HEK293 (cell line): Measurements from ENCODE around the gene ABCA5.
"Not testable (repeated sequence)": the region's sequence is repeated elsewhere in the genome, so short reads cannot be mapped to it uniquely, and the experiment has no call there.

Experiments used
- CTCF ChIA-PET: fragments of 350-600 bp; formaldehyde crosslinking; extraction: SDS; loops from one replicate; lab custom pipeline; 2021; ENCODE audit warnings: antibody characterized with exemption; lab: Yijun Ruan, JAX
- POLR2A ChIA-PET: fragments of 300-600 bp; formaldehyde crosslinking; extraction: SDS; loops from one replicate; lab custom pipeline; 2020; ENCODE audit warnings: antibody characterized with exemption, inconsistent platforms; lab: Yijun Ruan, JAX
- H3K27ac ChIP-seq: fragments of 200-500 bp; sonication (Bioruptor generic); 2 replicates; pipeline ENCODE4 v1.5.1; 2014; ENCODE audit warnings: low read depth, low read length, control low read depth, inconsistent platforms; ENCODE audit errors: extremely low read depth
- H3K36me3 ChIP-seq, 2 experiments: fragments of 200-500 bp in 1 of 2; sonication (Bioruptor generic) in 1 of 2; 1 replicate in 1 of 2; 2 replicates in 1 of 2; pipeline ENCODE4 v1.5.1; 2014 to 2017; ENCODE audit warnings: inconsistent platforms in 2 of 2, low read length in 2 of 2; ENCODE audit not compliant: control insufficient read depth in 2 of 2, insufficient read depth in 1 of 2
- H3K4me1 ChIP-seq: fragments of 200-500 bp; sonication (Bioruptor generic); 2 replicates; pipeline ENCODE4 v1.5.1; 2014; ENCODE audit warnings: mild to moderate bottlenecking, low read length, inconsistent platforms; ENCODE audit not compliant: control insufficient read depth, insufficient read depth
- H3K4me3 ChIP-seq: 2 replicates; pipeline ENCODE4 v1.5.1; 2011; ENCODE audit warnings: low read depth, mild to moderate bottlenecking, control low read depth, low read length, moderate library complexity
- H3K9me3 ChIP-seq: fragments of 200-500 bp; sonication (Bioruptor generic); 2 replicates; pipeline ENCODE4 v1.5.1; 2014; ENCODE audit warnings: low read depth, low read length, inconsistent platforms; ENCODE audit not compliant: control insufficient read depth, insufficient read depth
- AEBP2 ChIP-seq: fragments of 450-650 bp; formaldehyde crosslinking; IDR thresholded peaks from 2 replicates; pipeline ENCODE4 v1.5.1; 2016; ENCODE audit warnings: missing biosample characterization, missing genetic modification characterization, borderline replicate concordance
- HIC1 ChIP-seq: fragments of 450-650 bp; formaldehyde crosslinking; IDR thresholded peaks from 2 replicates; pipeline ENCODE4 v1.5.1; 2016; ENCODE audit warnings: missing biosample characterization, missing genetic modification characterization
- KLF10 ChIP-seq: fragments of 450-650 bp; IDR thresholded peaks from 2 replicates; pipeline ENCODE4 v1.5.1; 2018; ENCODE audit warnings: missing biosample characterization, mild to moderate bottlenecking, missing genetic modification characterization
- MEIS1 ChIP-seq: sonication (generic); formaldehyde crosslinking; IDR thresholded peaks from 2 replicates; pipeline ENCODE4 v1.8.1; 2022; ENCODE audit warnings: missing genetic modification reagents, mild to moderate bottlenecking, borderline replicate concordance
- SP7 ChIP-seq: fragments of 450-650 bp; formaldehyde crosslinking; IDR thresholded peaks from 2 replicates; pipeline ENCODE4 v1.5.1; 2016; ENCODE audit warnings: missing biosample characterization, missing genetic modification characterization
- ZBTB21 ChIP-seq: fragments of 450-650 bp; formaldehyde crosslinking; IDR thresholded peaks from 2 replicates; pipeline ENCODE4 v1.5.1; 2017; ENCODE audit warnings: missing biosample characterization, missing genetic modification characterization
- ZFP69B ChIP-seq: fragments of 450-650 bp; formaldehyde crosslinking; IDR thresholded peaks from 2 replicates; pipeline ENCODE4 v1.5.1; 2016; ENCODE audit warnings: missing biosample characterization, missing genetic modification characterization
- ZIC2 ChIP-seq: fragments of 450-650 bp; formaldehyde crosslinking; IDR thresholded peaks from 2 replicates; pipeline ENCODE4 v1.5.1; 2016; ENCODE audit warnings: missing biosample characterization, missing genetic modification characterization
- ZNF114 ChIP-seq: fragments of 450-650 bp; formaldehyde crosslinking; IDR thresholded peaks from 2 replicates; pipeline ENCODE4 v1.5.0; 2017; ENCODE audit warnings: missing biosample characterization, missing genetic modification characterization
- ZNF26 ChIP-seq: fragments of 450-650 bp; formaldehyde crosslinking; IDR thresholded peaks from 2 replicates; pipeline ENCODE4 v1.5.1; 2016; ENCODE audit warnings: missing biosample characterization, missing genetic modification characterization
- ZNF362 ChIP-seq: fragments of 450-650 bp; formaldehyde crosslinking; IDR thresholded peaks from 2 replicates; pipeline ENCODE4 v1.5.1; 2016; ENCODE audit warnings: missing biosample characterization, missing genetic modification characterization
- ZNF391 ChIP-seq: fragments of 450-650 bp; formaldehyde crosslinking; IDR thresholded peaks from 2 replicates; pipeline ENCODE4 v1.5.1; 2016; ENCODE audit warnings: low read depth, missing biosample characterization, missing genetic modification characterization, borderline replicate concordance
- ZNF514 ChIP-seq: fragments of 450-650 bp; formaldehyde crosslinking; IDR thresholded peaks from 2 replicates; pipeline ENCODE4 v1.5.1; 2016; ENCODE audit warnings: missing biosample characterization, missing genetic modification characterization
- ZNF558 ChIP-seq: fragments of 450-650 bp; formaldehyde crosslinking; IDR thresholded peaks from 2 replicates; pipeline ENCODE4 v1.5.1; 2016; ENCODE audit warnings: missing biosample characterization, missing genetic modification characterization
- ZNF580 ChIP-seq: fragments of 450-650 bp; formaldehyde crosslinking; IDR thresholded peaks from 2 replicates; pipeline ENCODE4 v1.5.1; 2016; ENCODE audit warnings: missing biosample characterization, missing genetic modification characterization
- ZNF596 ChIP-seq: fragments of 450-650 bp; IDR thresholded peaks from 2 replicates; pipeline ENCODE4 v1.5.0; 2018; ENCODE audit warnings: missing biosample characterization, mild to moderate bottlenecking, missing genetic modification characterization, moderate library complexity
- ZNF621 ChIP-seq: fragments of 450-650 bp; formaldehyde crosslinking; IDR thresholded peaks from 2 replicates; pipeline ENCODE4 v1.5.1; 2017; ENCODE audit warnings: missing biosample characterization, missing genetic modification characterization
- ZNF624 ChIP-seq: fragments of 450-650 bp; formaldehyde crosslinking; IDR thresholded peaks from 2 replicates; pipeline ENCODE4 v1.5.1; 2017; ENCODE audit warnings: missing biosample characterization, missing genetic modification characterization
- ZNF76 ChIP-seq: fragments of 450-650 bp; formaldehyde crosslinking; IDR thresholded peaks from 2 replicates; pipeline ENCODE4; 2016; ENCODE audit warnings: low read depth, missing biosample characterization, missing genetic modification characterization, borderline replicate concordance
- ZSCAN5A ChIP-seq: fragments of 450-650 bp; formaldehyde crosslinking; IDR thresholded peaks from 2 replicates; pipeline ENCODE4 v1.5.1; 2016; ENCODE audit warnings: missing biosample characterization, missing genetic modification characterization

ABCA5 gene

GRCh38 chr17:69198238-69198637 is 128.7 kb downstream of the ABCA5 start:
- ChIA-PET POLR2A (no interaction called here), CTCF (no interaction called here)
- Histone ChIP-seq H3K9me3 (no peaks in the 10 kb centered on the region), H3K4me3 (no peak overlapping the region), H3K36me3 (no peaks in the 10 kb centered on the region), H3K27ac (no peak overlapping the region), H3K4me1 (no peaks in the 10 kb centered on the region)
- TF ChIP-seq ZNF624 (tag by site-specific recombination) (no peak), ZBTB21 (tag by site-specific recombination) (no peak), ZNF580 (no peak), KLF10 (no peak), SP7 (tag by site-specific recombination) (no peak), MEIS1 (no peak), ZNF362 (no peak), ZSCAN5A (tag by site-specific recombination) (no peak), ZIC2 (tag by site-specific recombination) (no peak), ZNF76 (no peak), ZNF26 (tag by site-specific recombination) (no peak), ZNF558 (tag by site-specific recombination) (no peak), ZNF114 (no peak), ZFP69B (tag by site-specific recombination) (no peak), ZNF391 (tag by site-specific recombination) (no peak), ZNF514 (tag by site-specific recombination) (no peak), ZNF596 (tag by site-specific recombination) (no peak), AEBP2 (tag by site-specific recombination) (no peak), ZNF621 (tag by site-specific recombination) (no peak), HIC1 (tag by site-specific recombination) (no peak)

- POLR2A ChIA-PET, H3K36me3 ChIP-seq, H3K27ac ChIP-seq, H3K4me1 ChIP-seq, H3K4me3 ChIP-seq, H3K9me3 ChIP-seq: not testable (repeated sequence)
- CTCF ChIA-PET: interaction anchor here (0.6 kb wide), 1 partner anchor 527 kb away, joined by 3 read pairs; no protein-coding TSS in a partner anchor
Measured at GRCh38 chr17:69196105-69196653, 130.8 kb downstream of the ABCA5 start.
